ENCODE measurements around the gene CDH23. TPM values are rescaled to one million over a fixed set of nuclear protein-coding genes. Genes with fewer than 3 reads are reported as not detected.

CDH23 gene
- total and polyA plus RNA-seq, 9 of the 15 experiments (the other 6 are each of a cell fraction or from before 2014, with no cell fraction given), result 0.18 to 1.2 (median 0.47) TPM

- Histone ChIP-seq H2AFZ (ENCODE audit: low read depth, low read length) (no peak overlapping the region), H3K36me3 (ENCODE audit: control insufficient read depth, insufficient read depth, low read length) (no peaks in the 10 kb centered on the region), H3K79me2 (ENCODE audit: control insufficient read depth, insufficient read depth, low read length) (no peaks in the 10 kb centered on the region), H3K9me1 (ENCODE audit: control insufficient read depth, insufficient read depth, low read length) (no peaks in the 10 kb centered on the region), H3K4me2 (ENCODE audit: insufficient read depth, low read length) (no peak overlapping the region), H3K4me3 (no peak overlapping the region), H3K9ac (ENCODE audit: insufficient read depth in 1 of 2, low read depth in 2 of 2, low read length in 2 of 2) (no peak overlapping the region), H4K20me1 (replicated peaks; ENCODE audit: control insufficient read depth, insufficient read depth, low read length) (peaks cover 11% of the 10 kb centered on the region), H3K27me3 (ENCODE audit: control insufficient read depth in 2 of 2, insufficient read depth in 2 of 2, low read length in 2 of 2) (peaks cover 44 to 67% of the 10 kb centered on the region in 2 experiments), H3K4me1 (replicated peaks in 1 of 2; ENCODE audit: control insufficient read depth in 2 of 2, insufficient read depth in 2 of 2, low read length in 2 of 2) (no peaks in the 10 kb centered on the region), H3K9me3 (replicated peaks; ENCODE audit: control insufficient read depth, insufficient read depth, low read depth, low read length) (no peaks in the 10 kb centered on the region), H3K27ac (ENCODE audit: extremely low read depth, low read depth, low read length) (no peak overlapping the region)
- CTCF ChIA-PET (ENCODE audit: low intra/inter-chr PET ratio), result no interaction called here
- POLR2A ChIA-PET, result interaction anchor here (0.7 kb wide), 1 partner anchor 254 kb away, joined by 3 read pairs; no protein-coding TSS in a partner anchor
- intact Hi-C loops (cut with micrococcal nuclease) (no loop called here), in situ Hi-C loops (cut with MboI) (no loop called here)
- WGBS (ENCODE audit: insufficient coverage, low coverage, missing lambda C conversion rate), result 0% methylated on average over 5 of the region's 5 CpGs
- no peak for FAIRE-seq
- BruUV-seq (replicated peaks), result no TSS peak
- no peak for ATAC-seq
- DNase-seq (ENCODE audit: extremely low read depth in 1 of 4, low spot score in 3 of 4), result no peak
- TF ChIP-seq ZNF318 (IDR thresholded peaks at IDR 0.05; ENCODE audit: borderline replicate concordance in 1 of 2, low read depth in 1 of 2), result no peak
- no peak for TF ChIP-seq ZNF512 (tag; IDR thresholded peaks at IDR 0.05)
- no peak for TF ChIP-seq NFRKB (IDR thresholded peaks at IDR 0.05; ENCODE audit: low read depth)
- no peak for TF ChIP-seq BHLHE40 (IDR thresholded peaks at IDR 0.05; ENCODE audit: low read length)
- TF ChIP-seq CEBPZ (IDR thresholded peaks at IDR 0.05; ENCODE audit: borderline replicate concordance, low read depth, low read length), result no peak
- TF ChIP-seq ZNF766 (CRISPR knock-in tag; conservative IDR thresholded peaks at IDR 0.05), result no peak
- no peak for TF ChIP-seq ZKSCAN1 (IDR thresholded peaks at IDR 0.05; ENCODE audit: low read depth, low read length)
- TF ChIP-seq SMARCC2 (IDR thresholded peaks at IDR 0.05; ENCODE audit: low read depth), result no peak
- TF ChIP-seq CCAR2 (IDR thresholded peaks at IDR 0.05; ENCODE audit: low read depth, low read length), result no peak
- TF ChIP-seq PHB2 (IDR thresholded peaks at IDR 0.05; ENCODE audit: low read depth), result no peak
These were observed 57.6 kb downstream of the CDH23 start for GRCh38 chr10:71454347-71454746.
